NCI-H146 treated with DMSO at 0.1 percent for 48 hours (cell line): ENCODE measurements around the gene OSCAR.
"Not testable (repeated sequence)": the region's sequence is repeated elsewhere in the genome, so short reads cannot be mapped to it uniquely, and the experiment has no call there.

Experiments
- DNase-seq: peaks from one replicate; lab custom pipeline; 2025; ENCODE audit not compliant: unreplicated experiment; lab: John Stamatoyannopoulos, UW

Gene OSCAR

GRCh38 chr19:54127688-54128440, 27.3 kb upstream of the OSCAR start:
- no peak for DNase-seq

- no peak for DNase-seq
Measured at GRCh38 chr19:54125713-54126112, 25.1 kb upstream of the OSCAR start.

- DNase-seq: no peak
Measured at GRCh38 chr19:54124393-54124792, 23.8 kb upstream of the OSCAR start.

- no peak for DNase-seq
Measured at GRCh38 chr19:54123682-54124081, 23.1 kb upstream of the OSCAR start.

- DNase-seq: no peak
Measured at GRCh38 chr19:54121259-54121658, 20.7 kb upstream of the OSCAR start.

- peak; percentile 96 for DNase-seq
Measured at GRCh38 chr19:54115109-54116063, 14.8 kb upstream of the OSCAR start, which contains the start of the genes PRPF31 and TFPT. TSS of gene PRPF31 (plus strand) at chr19:54115754. CDS start at chr19:54118279, 2,525 bp downstream. TSS of gene TFPT (minus strand) at chr19:54115657. CDS start at chr19:54115269, 388 bp downstream.

- no peak for DNase-seq
Measured at GRCh38 chr19:54114340-54115108, 13.9 kb upstream of the OSCAR start.

GRCh38 chr19:54109651-54110050, 9.0 kb upstream of the OSCAR start:
- no peak for DNase-seq

GRCh38 chr19:54108496-54108895, 7.9 kb upstream of the OSCAR start:
- no peak for DNase-seq

- no peak for DNase-seq
Measured at GRCh38 chr19:54107876-54108490, 7.4 kb upstream of the OSCAR start.

GRCh38 chr19:54106716-54107115, 6.1 kb upstream of the OSCAR start:
- DNase-seq: no peak

- DNase-seq: no peak
Measured at GRCh38 chr19:54105796-54106195, 5.2 kb upstream of the OSCAR start.

- DNase-seq: no peak
Measured at GRCh38 chr19:54104998-54105715, 4.6 kb upstream of the OSCAR start.

GRCh38 chr19:54102421-54103169, 2.0 kb upstream of the OSCAR start, which contains the start of gene NDUFA3:
TSS of gene NDUFA3 (plus strand) at chr19:54102855. CDS start at chr19:54102879, 24 bp downstream.
- DNase-seq: peak; percentile 97

- DNase-seq: not testable (repeated sequence)
Measured at GRCh38 chr19:54099903-54100255, 724 bp downstream of the OSCAR start.

GRCh38 chr19:54099190-54099902, 1.3 kb downstream of the OSCAR start:
- no peak for DNase-seq

GRCh38 chr19:54096617-54097106, 3.9 kb downstream of the OSCAR start:
- DNase-seq: no peak

- DNase-seq: peak; percentile 12
Measured at GRCh38 chr19:54095859-54096616, 4.6 kb downstream of the OSCAR start.
